ENCODE data around the gene ZNF841. TPM values are rescaled to one million over a fixed set of nuclear protein-coding genes. Genes with fewer than 3 reads are reported as not detected.
"Not testable (repeated sequence)": the region's sequence is repeated elsewhere in the genome, so short reads cannot be mapped to it uniquely, and the experiment has no call there.

The ZNF841 gene
- polyA plus RNA-seq, 1 of the 3 experiments (the other 2 are of a cell fraction) = 3.8 TPM

DNA sequence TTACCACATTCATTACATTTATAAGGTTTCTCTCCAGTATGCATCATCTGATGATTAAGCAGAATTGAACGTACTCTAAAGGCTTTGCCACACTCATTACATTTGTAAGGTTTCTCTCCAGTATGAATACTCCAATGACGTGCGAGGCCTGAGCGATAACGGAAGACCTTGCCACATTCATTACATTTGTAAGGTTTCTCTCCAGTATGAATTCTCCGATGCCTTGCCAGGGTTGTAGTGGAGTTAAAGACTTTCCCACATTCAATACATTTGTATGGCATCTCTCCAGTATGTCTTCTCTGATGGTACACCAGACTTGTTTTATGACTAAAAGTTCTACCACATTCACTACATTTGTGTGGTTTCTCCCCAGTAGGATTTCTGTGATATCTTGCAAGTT is 30.2 kb downstream of the ZNF841 start:
- Histone ChIP-seq H3F3A (replicated peaks; ENCODE audit: insufficient read depth) (no peaks in the 10 kb centered on the region), H3K36me3 (replicated peaks in 1 of 2; ENCODE audit: control insufficient read depth in 1 of 2, insufficient read depth in 2 of 2, low read length in 1 of 2) (peaks cover 38 to 84% of the 10 kb centered on the region in 2 experiments), H3K27ac (ENCODE audit: low read depth in 2 of 2, low read length in 1 of 2) (no peak overlapping the region), H3K79me2 (ENCODE audit: insufficient read depth) (peaks cover 14% of the 10 kb centered on the region; the same call in 1 of the 2 replicates), H3K27me3 (ENCODE audit: insufficient read depth) (no peaks in the 10 kb centered on the region), H3K4me2 (no peak overlapping the region), H3K4me3 (ENCODE audit: low read depth in 2 of 2, low read length in 1 of 2) (no peak overlapping the region; a peak in 1 of 4 replicates), H3K9me3 (peaks cover 33% of the 10 kb centered on the region), H3K4me1 (ENCODE audit: control insufficient read depth in 1 of 2, insufficient read depth in 2 of 2, low read depth in 1 of 2, low read length in 1 of 2) (no peaks in the 10 kb centered on the region), H4K20me1 (ENCODE audit: insufficient read depth) (no peaks in the 10 kb centered on the region), H2AFZ (ENCODE audit: low read depth) (no peak overlapping the region), H3K9me2 (no peaks in the 10 kb centered on the region), H3K9ac (no peak overlapping the region)
- ChIA-PET POLR2A (no interaction called here), CTCF (no interaction called here)
- DNase-seq = no peak
- TF ChIP-seq SIN3A (IDR thresholded peaks at IDR 0.05; ENCODE audit: borderline replicate concordance, low read depth, low read length) (no peak), FOSL2 (IDR thresholded peaks at IDR 0.05; ENCODE audit: borderline replicate concordance, low read depth) (no peak), RAD21 (IDR thresholded peaks at IDR 0.05; ENCODE audit: low read length) (no peak), JUND (IDR thresholded peaks at IDR 0.05) (no peak), NFIC (IDR thresholded peaks at IDR 0.05; ENCODE audit: borderline replicate concordance) (no peak), MEF2A (IDR thresholded peaks at IDR 0.05; ENCODE audit: borderline replicate concordance, low read depth) (no peak), TAF1 (IDR thresholded peaks at IDR 0.05; ENCODE audit: borderline replicate concordance, low read depth, low read length) (no peak), FOXM1 (IDR thresholded peaks at IDR 0.05; ENCODE audit: low read depth) (no peak), EZH2phosphoT487 (IDR thresholded peaks at IDR 0.05; ENCODE audit: borderline replicate concordance, low read depth) (no peak), GABPA (IDR thresholded peaks at IDR 0.05; ENCODE audit: low read depth) (no peak)
- TF ChIP-seq, protein P1, sequence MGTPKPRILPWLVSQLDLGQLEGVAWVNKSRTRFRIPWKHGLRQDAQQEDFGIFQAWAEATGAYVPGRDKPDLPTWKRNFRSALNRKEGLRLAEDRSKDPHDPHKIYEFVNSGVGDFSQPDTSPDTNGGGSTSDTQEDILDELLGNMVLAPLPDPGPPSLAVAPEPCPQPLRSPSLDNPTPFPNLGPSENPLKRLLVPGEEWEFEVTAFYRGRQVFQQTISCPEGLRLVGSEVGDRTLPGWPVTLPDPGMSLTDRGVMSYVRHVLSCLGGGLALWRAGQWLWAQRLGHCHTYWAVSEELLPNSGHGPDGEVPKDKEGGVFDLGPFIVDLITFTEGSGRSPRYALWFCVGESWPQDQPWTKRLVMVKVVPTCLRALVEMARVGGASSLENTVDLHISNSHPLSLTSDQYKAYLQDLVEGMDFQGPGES (IDR thresholded peaks at IDR 0.05; ENCODE audit: low read depth, low read length) = no peak
- TF ChIP-seq, protein P2, sequence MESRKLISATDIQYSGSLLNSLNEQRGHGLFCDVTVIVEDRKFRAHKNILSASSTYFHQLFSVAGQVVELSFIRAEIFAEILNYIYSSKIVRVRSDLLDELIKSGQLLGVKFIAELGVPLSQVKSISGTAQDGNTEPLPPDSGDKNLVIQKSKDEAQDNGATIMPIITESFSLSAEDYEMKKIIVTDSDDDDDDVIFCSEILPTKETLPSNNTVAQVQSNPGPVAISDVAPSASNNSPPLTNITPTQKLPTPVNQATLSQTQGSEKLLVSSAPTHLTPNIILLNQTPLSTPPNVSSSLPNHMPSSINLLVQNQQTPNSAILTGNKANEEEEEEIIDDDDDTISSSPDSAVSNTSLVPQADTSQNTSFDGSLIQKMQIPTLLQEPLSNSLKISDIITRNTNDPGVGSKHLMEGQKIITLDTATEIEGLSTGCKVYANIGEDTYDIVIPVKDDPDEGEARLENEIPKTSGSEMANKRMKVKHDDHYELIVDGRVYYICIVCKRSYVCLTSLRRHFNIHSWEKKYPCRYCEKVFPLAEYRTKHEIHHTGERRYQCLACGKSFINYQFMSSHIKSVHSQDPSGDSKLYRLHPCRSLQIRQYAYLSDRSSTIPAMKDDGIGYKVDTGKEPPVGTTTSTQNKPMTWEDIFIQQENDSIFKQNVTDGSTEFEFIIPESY (IDR thresholded peaks at IDR 0.05; ENCODE audit: borderline replicate concordance, low read depth) = no peak
- WGBS (ENCODE audit: low lambda C conversion rate) = 90% methylated on average over 6 of the region's 6 CpGs

DNA sequence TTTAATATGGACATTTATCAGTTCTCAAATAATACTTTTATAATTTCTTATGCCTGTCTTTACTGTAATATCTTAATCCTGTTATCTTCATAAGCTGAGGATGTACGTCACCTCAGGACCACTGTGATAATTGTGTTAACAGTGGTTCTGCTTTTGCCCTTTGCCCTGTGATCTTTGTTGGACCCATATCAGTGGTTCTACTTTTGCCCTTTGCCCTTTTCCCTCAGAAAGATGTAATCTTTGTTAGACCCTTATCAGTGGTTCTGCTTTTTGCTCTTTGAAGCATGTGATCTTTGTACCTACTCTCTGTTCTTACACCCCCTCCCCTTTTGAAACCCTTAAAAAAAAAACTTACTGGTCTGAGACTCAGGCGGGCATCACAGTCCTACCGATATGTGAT is 39.1 kb downstream of the ZNF841 start:
- H3K4me3 ChIP-seq (ENCODE audit: low read depth in 2 of 2, low read length in 1 of 2); H3K27me3 ChIP-seq (ENCODE audit: insufficient read depth); H3K9me3 ChIP-seq; H2AFZ ChIP-seq (ENCODE audit: low read depth); H4K20me1 ChIP-seq (ENCODE audit: insufficient read depth); H3K4me2 ChIP-seq; H3K4me1 ChIP-seq (ENCODE audit: control insufficient read depth in 1 of 2, insufficient read depth in 2 of 2, low read depth in 1 of 2, low read length in 1 of 2); H3F3A ChIP-seq (replicated peaks; ENCODE audit: insufficient read depth); H3K27ac ChIP-seq (ENCODE audit: low read depth in 2 of 2, low read length in 1 of 2); H3K9ac ChIP-seq; CTCF ChIA-PET; POLR2A ChIA-PET; H3K9me2 ChIP-seq; DNase-seq: not testable (repeated sequence)
- peaks cover 10% of the 10 kb centered on the region; the same call in 1 of the 2 replicates for H3K79me2 ChIP-seq (ENCODE audit: insufficient read depth)
- WGBS (ENCODE audit: low lambda C conversion rate) = 92% methylated on average over 3 of the region's 3 CpGs
- H3K36me3 ChIP-seq (replicated peaks in 1 of 2; ENCODE audit: control insufficient read depth in 1 of 2, insufficient read depth in 2 of 2, low read length in 1 of 2) = peaks cover 0 to 26% of the 10 kb centered on the region in 2 experiments

DNA sequence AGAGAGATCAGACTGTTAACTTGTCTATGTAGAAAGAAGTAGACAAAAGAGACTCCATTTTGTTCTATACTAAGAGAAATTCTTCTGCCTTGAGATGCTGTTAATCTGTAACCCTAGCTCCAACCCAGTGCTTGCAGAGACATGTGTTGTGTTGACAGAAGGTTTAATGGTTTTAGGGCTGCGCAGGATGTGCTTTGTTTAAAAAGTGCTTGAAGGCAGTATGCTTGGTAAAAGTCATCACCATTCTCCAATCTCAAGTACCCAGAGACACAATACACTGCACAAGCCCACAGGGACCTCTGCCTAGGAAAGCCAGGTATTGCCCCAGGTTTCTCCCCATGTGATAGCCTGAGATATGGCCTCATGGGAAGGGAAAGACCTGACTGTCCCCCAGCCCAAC is 43.8 kb downstream of the ZNF841 start:
- DNase-seq; H3K9ac ChIP-seq; H3K4me3 ChIP-seq (ENCODE audit: low read depth in 2 of 2, low read length in 1 of 2); H3K9me2 ChIP-seq; H3K4me1 ChIP-seq (ENCODE audit: control insufficient read depth in 1 of 2, insufficient read depth in 2 of 2, low read depth in 1 of 2, low read length in 1 of 2); POLR2A ChIA-PET; H3K4me2 ChIP-seq; H3K9me3 ChIP-seq; CTCF ChIA-PET; H3K27ac ChIP-seq (ENCODE audit: low read depth in 2 of 2, low read length in 1 of 2); H3K27me3 ChIP-seq (ENCODE audit: insufficient read depth); H2AFZ ChIP-seq (ENCODE audit: low read depth); H4K20me1 ChIP-seq (ENCODE audit: insufficient read depth): not testable (repeated sequence)
- H3K79me2 ChIP-seq (ENCODE audit: insufficient read depth) = peaks cover 26% of the 10 kb centered on the region
- 100% methylated on average over 1 of the region's 1 CpG for WGBS (ENCODE audit: low lambda C conversion rate)
- H3F3A ChIP-seq (replicated peaks; ENCODE audit: insufficient read depth) = peaks cover 10% of the 10 kb centered on the region
- peaks cover 2 to 16% of the 10 kb centered on the region in 2 experiments for H3K36me3 ChIP-seq (replicated peaks in 1 of 2; ENCODE audit: control insufficient read depth in 1 of 2, insufficient read depth in 2 of 2, low read length in 1 of 2)

Measured in SK-N-SH (cell line).